Measurements from ENCODE around the gene COL26A1.
"Not testable (repeated sequence)": the region's sequence is repeated elsewhere in the genome, so short reads cannot be mapped to it uniquely, and the experiment has no call there.

Gene COL26A1

GRCh38 chr7:101432316-101432715 lies 69.6 kb downstream of the COL26A1 start:
- no peaks in the 10 kb centered on the region for H3K27me3 ChIP-seq (replicated peaks; ENCODE audit: control insufficient read depth, insufficient read depth, low read length)
- DNase-seq (ENCODE audit: extremely low read depth, insufficient read length): no peak
- H3K36me3 ChIP-seq (ENCODE audit: control insufficient read depth, insufficient read depth, low read length): no peaks in the 10 kb centered on the region
- no peak for TF ChIP-seq CTCF (IDR thresholded peaks at IDR 0.05; ENCODE audit: insufficient read depth, low read length, poor library complexity, severe bottlenecking)
- no peak overlapping the region for H3K4me3 ChIP-seq (replicated peaks; ENCODE audit: low read depth, low read length)

GRCh38 chr7:101433688-101434087 lies 71.0 kb downstream of the COL26A1 start:
- H3K4me3 ChIP-seq (replicated peaks; ENCODE audit: low read depth, low read length): no peak overlapping the region
- H3K36me3 ChIP-seq (ENCODE audit: control insufficient read depth, insufficient read depth, low read length): no peaks in the 10 kb centered on the region
- no peak for TF ChIP-seq CTCF (IDR thresholded peaks at IDR 0.05; ENCODE audit: insufficient read depth, low read length, poor library complexity, severe bottlenecking)
- DNase-seq (ENCODE audit: extremely low read depth, insufficient read length): no peak
- H3K27me3 ChIP-seq (replicated peaks; ENCODE audit: control insufficient read depth, insufficient read depth, low read length): no peaks in the 10 kb centered on the region

- H3K4me3 ChIP-seq (replicated peaks; ENCODE audit: low read depth, low read length); H3K36me3 ChIP-seq (ENCODE audit: control insufficient read depth, insufficient read depth, low read length); DNase-seq (ENCODE audit: extremely low read depth, insufficient read length); H3K27me3 ChIP-seq (replicated peaks; ENCODE audit: control insufficient read depth, insufficient read depth, low read length): not testable (repeated sequence)
These were observed 71.5 kb downstream of the COL26A1 start for GRCh38 chr7:101434155-101434554.

- H3K36me3 ChIP-seq (ENCODE audit: control insufficient read depth, insufficient read depth, low read length): no peaks in the 10 kb centered on the region
These were observed 73.0 kb downstream of the COL26A1 start for GRCh38 chr7:101435461-101436220.

DNA sequence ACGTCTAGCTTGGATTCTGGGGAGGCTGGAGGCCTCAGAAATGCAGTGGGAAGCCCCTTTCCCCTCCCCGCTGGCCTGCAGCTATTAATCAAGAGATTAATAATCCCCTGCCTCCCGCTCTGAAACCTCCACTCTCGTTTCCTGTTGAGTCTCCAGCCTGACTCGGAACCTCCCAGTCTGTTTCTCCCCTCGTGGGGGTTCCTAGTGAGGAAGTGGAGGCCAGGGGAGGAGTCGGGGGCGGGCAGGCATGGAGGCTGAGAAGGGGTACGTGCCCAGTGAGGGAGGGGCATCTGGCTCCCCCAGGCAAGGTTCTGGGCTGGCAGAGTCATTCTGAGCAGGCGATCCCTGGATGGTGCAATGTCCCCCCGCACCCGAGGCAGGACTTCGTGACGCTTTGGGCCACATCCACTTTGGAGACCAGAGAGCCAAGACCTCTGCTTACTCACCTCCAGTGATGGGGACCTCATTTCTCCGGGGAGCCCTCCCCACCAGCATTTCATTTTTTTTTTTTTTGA lies 73.6 kb downstream of the COL26A1 start:
- Histone ChIP-seq H3K27me3 (replicated peaks; ENCODE audit: control insufficient read depth, insufficient read depth, low read length) (no peaks in the 10 kb centered on the region), H3K36me3 (ENCODE audit: control insufficient read depth, insufficient read depth, low read length) (no peaks in the 10 kb centered on the region), H3K4me3 (replicated peaks; ENCODE audit: low read depth, low read length) (no peak overlapping the region)
- DNase-seq (ENCODE audit: extremely low read depth, insufficient read length): no peak
- no peak for TF ChIP-seq CTCF (IDR thresholded peaks at IDR 0.05; ENCODE audit: insufficient read depth, low read length, poor library complexity, severe bottlenecking)

More at GRCh38 chr7:101435461-101436220, 73.0 kb downstream of the COL26A1 start:
- no peak for TF ChIP-seq CTCF (IDR thresholded peaks at IDR 0.05; ENCODE audit: insufficient read depth, low read length, poor library complexity, severe bottlenecking)
- no peak overlapping the region for H3K4me3 ChIP-seq (replicated peaks; ENCODE audit: low read depth, low read length)
- H3K27me3 ChIP-seq (replicated peaks; ENCODE audit: control insufficient read depth, insufficient read depth, low read length): no peaks in the 10 kb centered on the region
- DNase-seq (ENCODE audit: extremely low read depth, insufficient read length): no peak

GRCh38 chr7:101436857-101437576 lies 74.3 kb downstream of the COL26A1 start:
- Histone ChIP-seq H3K27me3 (replicated peaks; ENCODE audit: control insufficient read depth, insufficient read depth, low read length) (no peaks in the 10 kb centered on the region), H3K4me3 (replicated peaks; ENCODE audit: low read depth, low read length) (no peak overlapping the region), H3K36me3 (ENCODE audit: control insufficient read depth, insufficient read depth, low read length) (no peaks in the 10 kb centered on the region)
- DNase-seq (ENCODE audit: extremely low read depth, insufficient read length): no peak
- TF ChIP-seq CTCF (IDR thresholded peaks at IDR 0.05; ENCODE audit: insufficient read depth, low read length, poor library complexity, severe bottlenecking): no peak
